HG02973 (cell line): ENCODE results near the gene TNK2.
"Not testable (repeated sequence)": the region's sequence is repeated elsewhere in the genome, so short reads cannot be mapped to it uniquely, and the experiment has no call there.

Experiments
- ATAC-seq: cut with Tn5 transposase; IDR thresholded peaks from one replicate; pipeline ENCODE4 v1.9.1; 2021; ENCODE audit warnings: moderate library complexity; ENCODE audit not compliant: unreplicated experiment

TNK2 gene

DNA sequence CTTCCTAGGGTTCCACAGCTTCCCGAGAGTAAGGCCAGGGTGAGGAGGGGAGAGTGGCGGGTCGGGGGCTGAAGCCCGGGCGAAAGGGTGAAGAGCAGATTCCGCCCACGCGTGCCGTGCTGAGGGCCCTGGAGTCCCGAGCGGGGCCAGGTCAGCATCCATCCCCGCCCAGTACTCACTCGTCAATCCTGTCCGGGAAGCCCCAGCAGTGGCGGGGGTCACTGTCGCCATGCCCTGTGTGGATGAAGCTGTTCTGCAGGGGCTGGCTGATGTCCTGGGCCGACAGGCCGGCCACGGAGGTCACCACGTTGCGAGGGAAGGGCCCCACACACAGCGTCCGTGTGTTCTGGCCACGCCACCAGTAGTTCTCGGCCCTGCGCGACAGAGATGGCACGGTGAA lies 36.3 kb downstream of the TNK2 start:
- no peak for ATAC-seq

DNA sequence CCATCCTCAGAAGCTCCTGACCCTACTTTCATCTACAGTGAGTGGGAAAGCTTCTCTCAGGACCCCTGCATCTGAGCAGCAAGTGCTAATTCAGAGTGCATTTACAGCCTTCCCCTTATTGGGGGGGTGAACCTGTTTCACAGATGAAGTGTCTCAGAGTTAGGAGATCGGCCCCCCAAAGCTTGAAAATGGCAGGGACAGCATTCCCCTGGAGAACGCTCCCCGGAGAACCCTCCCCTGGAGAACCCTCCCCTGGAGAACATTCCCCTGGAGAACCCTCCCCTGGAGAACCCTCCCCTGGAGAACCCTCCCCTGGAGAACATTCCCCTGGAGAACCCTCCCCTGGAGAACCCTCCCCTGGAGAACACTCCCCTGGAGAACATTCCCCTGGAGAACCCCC lies 36.7 kb downstream of the TNK2 start:
- ATAC-seq = not testable (repeated sequence)

- no peak for ATAC-seq
These were observed 37.4 kb downstream of the TNK2 start for GRCh38 chr3:195870937-195871336.

DNA sequence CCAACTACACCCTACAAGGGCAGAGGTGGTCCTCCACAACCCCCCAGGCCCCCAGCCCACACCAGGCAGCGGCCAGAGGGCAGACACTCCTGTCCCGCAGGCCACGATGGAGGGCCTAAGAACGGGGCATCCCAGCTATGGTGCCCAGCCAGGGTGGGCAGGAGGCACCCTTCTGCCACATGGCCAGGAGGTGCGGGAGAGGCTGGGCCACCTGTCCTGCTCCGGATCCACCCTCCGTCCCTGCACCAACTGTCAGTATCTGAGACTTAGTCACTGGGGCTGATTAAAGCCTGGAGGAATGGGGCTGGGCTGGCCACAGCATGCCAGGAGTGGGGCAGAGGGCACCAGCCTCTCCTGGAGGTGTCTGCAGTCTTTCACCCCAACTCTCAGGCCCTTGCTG lies 37.9 kb downstream of the TNK2 start:
- ATAC-seq = no peak

- no peak for ATAC-seq
These were observed 38.8 kb downstream of the TNK2 start for GRCh38 chr3:195869413-195870001.

DNA sequence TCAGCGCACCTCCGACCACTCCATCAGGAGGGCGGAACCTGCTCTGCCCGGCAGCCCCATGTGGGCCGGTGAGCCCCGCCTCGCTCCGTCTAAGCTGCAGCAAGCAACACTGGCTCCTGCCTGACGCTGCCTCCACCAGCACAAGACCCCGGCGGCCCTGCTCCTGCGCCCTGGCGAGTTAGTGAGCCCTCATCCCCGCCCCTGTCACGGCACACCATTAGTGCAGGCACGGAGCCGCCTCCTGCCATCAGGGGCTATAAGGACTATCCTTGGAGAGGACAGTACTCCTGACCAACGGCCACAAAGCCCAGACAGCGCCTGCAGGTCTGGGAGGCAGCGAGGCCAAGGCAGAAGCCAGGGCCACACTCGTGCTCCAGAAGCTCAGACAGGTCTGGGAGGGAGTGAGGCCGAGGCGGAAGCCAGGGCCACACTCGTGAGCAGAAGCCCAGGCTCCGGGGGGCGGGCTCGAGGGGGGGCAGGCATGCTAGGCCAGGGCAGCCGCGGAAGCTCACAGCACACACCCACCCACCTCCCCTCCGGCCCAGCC lies 39.4 kb downstream of the TNK2 start:
- no peak for ATAC-seq

DNA sequence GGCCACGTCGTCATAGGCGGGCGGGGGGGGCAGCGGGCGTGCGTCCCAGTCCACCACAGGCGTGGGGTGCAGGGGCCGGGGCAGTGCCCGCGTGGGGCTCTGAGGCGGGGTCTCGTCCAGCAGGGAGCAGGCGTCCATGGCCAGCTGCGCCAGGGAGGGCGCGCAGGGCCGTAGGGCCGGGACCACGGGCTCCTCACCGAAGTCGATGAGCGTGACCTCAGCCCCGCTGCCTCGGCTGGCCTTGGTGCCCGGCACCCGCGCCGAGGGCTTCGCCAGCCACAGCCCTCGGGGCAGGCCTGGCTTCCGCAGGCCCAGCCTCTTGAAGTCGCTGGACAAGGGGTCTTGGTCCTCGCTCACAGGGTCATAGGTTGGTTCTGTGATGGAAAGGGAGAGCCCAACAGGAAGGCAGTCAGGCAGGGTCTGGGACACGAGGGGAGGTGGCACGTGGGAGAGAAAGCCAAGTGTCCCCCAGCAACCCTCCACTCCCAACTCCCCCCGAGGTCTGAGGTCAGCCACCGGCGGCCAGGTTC lies 40.0 kb downstream of the TNK2 start:
- ATAC-seq = no peak

DNA sequence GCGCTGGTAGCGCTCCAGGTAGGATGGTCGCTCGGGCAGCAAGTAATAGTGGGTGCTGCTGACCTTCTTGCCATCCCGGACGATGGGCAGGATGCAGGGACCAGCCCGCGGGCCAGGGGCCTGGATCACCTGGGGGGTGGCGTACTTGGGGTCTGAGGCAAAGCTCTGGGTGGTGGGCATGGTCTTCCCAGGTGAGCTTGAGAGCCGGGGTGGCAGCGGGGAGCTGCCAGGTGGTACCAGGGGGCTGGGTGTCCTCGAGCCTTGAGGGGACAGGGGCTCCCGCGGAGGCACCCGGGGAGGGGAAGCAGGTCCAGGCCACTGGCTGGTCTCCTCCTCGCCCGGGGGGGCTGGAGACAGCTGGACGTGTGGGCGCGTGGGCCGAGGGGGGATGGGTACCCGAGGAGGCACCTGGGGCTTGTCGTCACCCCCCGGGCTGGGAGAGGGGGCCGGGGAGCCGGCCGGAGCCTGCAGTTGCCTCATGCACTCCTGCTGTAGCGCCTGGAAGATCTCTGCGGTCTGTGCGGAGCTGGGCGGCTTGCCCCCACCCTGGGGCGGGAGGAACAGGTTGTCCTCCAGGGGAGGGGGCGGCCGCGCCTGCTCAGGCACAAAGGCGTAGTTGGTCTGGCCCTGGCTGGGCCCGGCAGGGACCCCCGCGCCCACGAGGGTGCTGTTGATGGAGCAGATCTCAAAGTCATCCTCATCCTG lies 40.6 kb downstream of the TNK2 start:
- ATAC-seq = no peak

DNA sequence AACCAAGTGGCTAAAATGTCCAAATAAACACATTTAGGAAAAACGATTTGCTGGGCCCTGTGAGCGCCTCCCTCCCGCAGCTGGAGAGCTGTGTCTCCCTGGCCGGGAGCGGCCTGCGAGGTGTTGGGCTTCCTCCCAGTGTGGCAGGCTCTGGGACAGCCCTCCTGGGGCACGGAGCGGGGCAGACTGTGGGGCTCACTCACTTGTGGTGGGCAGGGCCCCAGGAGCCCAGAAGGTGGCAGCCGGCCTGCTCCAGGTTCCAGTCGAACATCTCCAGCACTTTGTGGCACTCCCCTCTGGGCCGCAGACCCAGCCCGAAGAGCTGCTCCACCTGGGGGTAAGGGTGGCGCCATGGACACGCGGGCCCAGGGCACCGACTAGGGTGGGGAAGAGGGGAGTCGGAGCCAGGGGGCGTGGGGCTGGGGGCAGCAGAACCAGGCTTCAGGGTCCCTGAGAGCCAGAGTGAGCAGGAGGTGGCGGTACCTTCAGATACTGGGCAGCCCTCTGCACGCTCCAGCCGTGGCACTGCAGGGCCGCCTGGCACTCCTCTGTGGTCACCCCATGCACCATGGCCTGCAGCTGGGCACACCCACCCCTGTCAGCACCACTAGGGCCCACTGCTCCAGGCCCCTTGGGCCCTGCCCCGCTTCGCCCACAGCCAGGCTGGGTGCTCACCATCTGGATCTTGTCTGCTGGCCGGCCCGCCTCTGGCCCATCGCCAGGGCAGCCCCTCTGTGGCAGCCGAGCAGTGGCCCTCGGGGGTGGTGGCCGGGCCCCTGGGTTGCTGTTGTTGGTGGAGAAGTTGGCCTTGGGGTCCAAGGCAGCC lies 41.5 kb downstream of the TNK2 start:
- no peak for ATAC-seq

DNA sequence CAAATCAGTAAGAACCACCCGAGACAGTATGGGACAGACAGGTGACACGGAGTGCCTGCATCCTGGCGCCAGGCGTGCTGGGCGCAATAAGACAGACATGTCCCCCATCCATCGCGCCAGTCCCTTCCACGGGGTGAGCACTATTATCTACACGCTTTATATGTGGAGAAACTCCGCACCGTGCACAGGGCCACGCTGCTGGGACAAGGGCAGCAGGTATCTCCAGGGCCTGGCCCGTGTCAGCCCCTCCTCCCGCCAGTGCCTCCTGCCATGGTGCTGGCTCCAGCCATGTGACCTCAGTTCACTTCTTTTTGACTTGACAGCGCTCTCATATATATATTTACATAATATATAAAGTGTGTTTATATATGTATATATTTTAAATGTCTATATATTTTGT lies 42.6 kb downstream of the TNK2 start:
- ATAC-seq = no peak

DNA sequence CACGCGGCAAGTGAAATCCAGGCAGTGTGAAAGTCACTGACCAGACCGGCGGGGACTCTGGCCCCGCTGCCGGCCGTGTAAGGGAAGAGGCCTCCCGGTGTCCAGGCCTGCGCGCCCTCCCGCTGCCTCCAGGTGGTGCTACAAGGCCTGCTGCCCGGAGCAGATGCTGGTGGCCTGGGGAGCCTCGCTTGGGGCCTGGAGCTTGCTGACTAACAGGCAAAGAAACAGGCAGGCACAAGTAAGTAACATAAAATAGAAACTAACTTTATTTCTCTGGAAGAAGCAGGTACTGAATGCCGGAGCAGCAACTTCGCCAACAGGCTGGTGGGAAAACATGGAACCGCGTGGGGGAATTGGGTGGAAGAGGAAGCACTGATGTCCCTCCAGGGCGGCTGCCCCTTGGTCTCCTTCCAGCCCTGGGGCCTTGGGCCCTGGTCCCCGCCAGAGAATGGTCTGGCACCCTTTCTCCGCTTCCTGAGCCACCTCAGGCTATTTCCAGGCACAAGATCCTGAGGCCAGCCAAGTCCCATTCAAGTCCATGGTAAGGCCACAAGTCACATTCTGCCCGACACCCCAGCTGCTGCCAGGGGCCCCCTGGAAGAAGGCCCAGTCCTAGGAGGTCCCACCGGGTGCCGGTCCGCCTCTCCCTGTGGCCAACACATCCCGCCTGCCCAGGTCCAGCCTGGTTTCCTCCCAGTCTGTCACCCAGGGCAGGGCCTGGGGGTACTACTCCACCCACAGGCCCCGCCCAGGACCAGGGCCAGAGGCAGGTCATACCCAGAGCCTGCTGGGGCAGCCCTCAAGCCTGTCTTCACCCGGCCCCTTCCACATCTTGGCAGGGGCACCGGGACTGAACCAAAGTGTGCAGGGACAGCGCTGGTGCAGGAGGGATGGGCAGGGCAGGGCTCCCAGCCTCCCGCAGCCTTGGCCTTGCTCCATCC lies 45.0 kb downstream of the TNK2 start:
- ATAC-seq = no peak

DNA sequence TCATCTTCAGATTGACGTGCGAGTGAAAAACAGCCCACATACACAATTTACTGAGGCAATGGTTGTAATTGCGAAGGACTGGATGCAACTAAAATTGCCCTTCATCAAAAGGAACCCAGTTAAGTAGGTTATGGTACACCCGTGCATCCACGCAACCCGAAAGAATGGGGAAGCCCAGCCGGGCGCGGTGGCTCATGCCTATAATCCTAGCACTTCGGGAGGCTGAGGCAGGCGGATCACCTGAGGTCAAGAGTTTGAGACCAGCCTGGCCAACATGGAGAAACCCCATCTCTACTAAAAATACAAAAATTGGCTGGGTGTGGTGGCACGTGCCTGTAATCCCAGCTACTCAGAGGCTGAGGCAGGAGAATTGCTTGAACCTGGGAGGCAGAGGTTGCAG lies 46.0 kb downstream of the TNK2 start:
- not testable (repeated sequence) for ATAC-seq

GRCh38 chr3:195860456-195860855 lies 47.9 kb downstream of the TNK2 start:
- ATAC-seq = no peak

DNA sequence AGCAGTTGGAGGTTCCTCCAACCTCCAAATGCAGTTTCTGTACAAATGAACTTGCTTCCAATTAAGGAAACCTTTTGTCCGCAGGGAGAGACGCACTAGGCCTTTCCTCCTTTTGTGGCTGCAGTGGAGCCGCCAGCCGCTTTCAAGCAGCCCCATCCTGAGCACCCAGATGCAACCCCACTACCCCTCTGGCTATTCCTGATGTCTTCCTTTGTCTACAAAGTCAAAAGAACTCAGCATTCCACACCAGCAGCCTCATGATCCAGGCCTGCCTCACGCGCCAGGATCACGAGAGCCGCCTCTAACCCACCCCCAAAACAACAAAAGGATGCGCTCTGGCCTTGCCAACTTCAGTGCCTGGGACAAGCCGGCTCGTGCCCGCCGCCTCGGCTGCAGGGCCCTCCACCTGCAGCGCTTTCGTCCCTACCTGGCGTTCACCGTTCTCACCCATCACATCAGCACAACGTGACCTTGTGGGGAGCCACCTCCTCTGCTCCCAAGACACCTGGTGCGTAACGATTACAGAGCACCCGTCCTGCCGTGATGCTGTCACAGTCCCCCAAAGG lies 48.4 kb downstream of the TNK2 start:
- ATAC-seq = no peak

- peak; percentile 50 for ATAC-seq
These were observed 49.1 kb downstream of the TNK2 start for GRCh38 chr3:195859061-195859845.

GRCh38 chr3:195856410-195857084 lies 51.8 kb downstream of the TNK2 start:
- ATAC-seq = no peak

DNA sequence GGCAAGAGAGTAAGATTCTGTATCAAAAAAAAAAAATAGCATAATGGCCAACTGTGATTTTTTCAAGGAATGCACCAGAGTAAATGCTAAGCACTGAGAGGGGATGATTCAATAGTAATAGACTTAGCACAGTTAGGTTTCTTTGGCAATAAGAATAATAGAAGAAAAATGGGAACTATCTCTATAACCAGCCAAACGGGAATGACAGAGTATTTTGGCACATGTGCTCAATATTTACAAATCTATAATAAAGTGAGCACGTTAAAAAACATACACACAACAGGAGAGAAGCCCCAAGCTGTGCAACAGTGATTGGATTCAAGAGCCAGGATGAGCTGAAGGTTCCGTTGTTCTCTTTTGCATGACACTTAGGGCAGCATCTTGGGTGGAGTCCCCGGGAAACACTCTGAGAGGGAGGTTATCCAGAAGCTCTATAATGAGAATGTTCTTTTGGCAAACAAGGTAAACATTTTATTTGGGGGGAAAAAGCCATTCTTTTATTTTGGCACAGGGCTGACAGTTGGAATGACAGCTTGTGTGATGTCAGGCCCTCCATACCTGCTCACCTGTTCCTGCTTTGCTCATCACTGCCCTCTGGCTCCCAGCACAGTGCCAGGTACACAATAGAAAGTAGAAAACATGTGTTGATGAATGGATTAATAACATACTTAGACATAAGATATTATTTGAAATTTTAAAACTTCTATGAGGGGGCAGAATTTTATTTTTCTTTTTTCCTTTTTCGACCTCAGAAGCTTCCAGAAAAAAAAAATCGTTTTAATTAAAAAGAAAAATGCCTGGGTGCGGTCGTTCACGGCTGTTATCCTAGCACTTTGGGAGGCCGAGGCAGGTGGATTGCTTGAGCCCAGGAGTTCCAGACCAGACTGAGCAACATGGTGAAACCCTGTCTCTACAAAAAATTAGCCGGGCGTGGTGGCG lies 52.6 kb downstream of the TNK2 start:
- no peak for ATAC-seq
